ENCODE data around the gene DMRT3.

GRCh38 chr9:959105-959504, 17.4 kb upstream of the DMRT3 start:
- TF ChIP-seq CTCF (IDR thresholded peaks at IDR 0.05) = no peak
- no peak for TF ChIP-seq EP300 (IDR thresholded peaks at IDR 0.05)
- no peak for TF ChIP-seq POLR2AphosphoS5 (IDR thresholded peaks at IDR 0.05)
- no peak for TF ChIP-seq POLR2A (IDR thresholded peaks at IDR 0.05)

Measured in gastroesophageal sphincter (tissue), 3 donors.